WTC11 (cell line): Measurements from ENCODE around the gene PKP4. TPM values are rescaled to one million over a fixed set of nuclear protein-coding genes. Genes with fewer than 3 reads are reported as not detected.

Experiments used
- ATAC-seq: fragments of 200-7000 bp; cut with Tn5 transposase; 2 replicates; pipeline ENCODE4 v1.10.0; 2021; ENCODE audit warnings: mild to moderate bottlenecking, moderate library complexity
- CTCF ChIA-PET: fragments of 300-600 bp; sonication (Branson Sonifier 250); formaldehyde crosslinking; loops from one replicate; lab custom pipeline; 2021; ENCODE audit warnings: antibody characterized with exemption; lab: Charles Lee
- POLR2A ChIA-PET: fragments of 350-600 bp; sonication (Branson Sonifier 250); formaldehyde crosslinking; loops from one replicate; lab custom pipeline; 2021; ENCODE audit warnings: antibody characterized with exemption; lab: Charles Lee
- DNase-seq: peaks from one replicate; pipeline ENCODE4 v3.0.0; 2021; ENCODE audit warnings: low spot score
- H3K27ac Mint-ChIP-seq: 2 replicates; pipeline ENCODE4 v1.8.0; 2021; ENCODE audit warnings: mixed read lengths
- H3K27me3 Mint-ChIP-seq: 2 replicates; pipeline ENCODE4 v1.8.0; 2021; ENCODE audit warnings: low read depth, mild to moderate bottlenecking, moderate library complexity, mixed read lengths
- H3K36me3 Mint-ChIP-seq: 2 replicates; pipeline ENCODE4 v1.8.0; 2021; ENCODE audit warnings: mixed read lengths
- H3K4me1 Mint-ChIP-seq: 2 replicates; pipeline ENCODE4 v1.8.0; 2022; ENCODE audit warnings: mixed read lengths
- H3K4me3 Mint-ChIP-seq: 2 replicates; pipeline ENCODE4 v1.8.0; 2021; ENCODE audit warnings: mild to moderate bottlenecking, moderate library complexity, mixed read lengths
- H3K9me3 Mint-ChIP-seq: 2 replicates; pipeline ENCODE4 v1.8.0; 2021; ENCODE audit warnings: mixed read lengths
- CREB1 ChIP-seq: sonication (generic); formaldehyde crosslinking; IDR thresholded peaks from 2 replicates; pipeline ENCODE4 v1.8.0; 2023; ENCODE audit warnings: mild to moderate bottlenecking, missing genetic modification reagents
- ELF4 ChIP-seq: sonication (generic); formaldehyde crosslinking; IDR thresholded peaks from 2 replicates; pipeline ENCODE4 v1.8.1; 2022; ENCODE audit warnings: low read depth, mild to moderate bottlenecking, moderate library complexity, missing genetic modification reagents
- ESRRA ChIP-seq: sonication (generic); formaldehyde crosslinking; IDR thresholded peaks from 2 replicates; pipeline ENCODE4 v1.8.1; 2022; ENCODE audit warnings: mild to moderate bottlenecking, missing genetic modification reagents, borderline replicate concordance
- GABPB1 ChIP-seq: sonication (generic); formaldehyde crosslinking; IDR thresholded peaks from 2 replicates; pipeline ENCODE4 v1.8.1; 2023; ENCODE audit warnings: mild to moderate bottlenecking, missing genetic modification reagents
- NFYB ChIP-seq: sonication (generic); formaldehyde crosslinking; conservative IDR thresholded peaks from 2 replicates; pipeline ENCODE4 v1.8.0; 2022; ENCODE audit warnings: low read depth, missing genetic modification reagents
- NR1H2 ChIP-seq: sonication (generic); formaldehyde crosslinking; IDR thresholded peaks from 2 replicates; pipeline ENCODE4 v1.9.0; 2021; ENCODE audit warnings: mild to moderate bottlenecking, moderate library complexity, missing genetic modification reagents
- NR2C2 ChIP-seq: sonication (generic); formaldehyde crosslinking; IDR thresholded peaks from 2 replicates; pipeline ENCODE4 v1.8.0; 2022; ENCODE audit warnings: mild to moderate bottlenecking, missing genetic modification reagents
- PRRX2 ChIP-seq: fragments of 250-450 bp; sonication (Bioruptor Pico); IDR thresholded peaks from 2 replicates; pipeline ENCODE4 v1.8.0; 2021; ENCODE audit warnings: mild to moderate bottlenecking
- TEAD4 ChIP-seq: sonication (generic); formaldehyde crosslinking; IDR thresholded peaks from 2 replicates; pipeline ENCODE4 v1.8.0; 2022; ENCODE audit warnings: mild to moderate bottlenecking, missing genetic modification reagents
- TP53 ChIP-seq: sonication (generic); formaldehyde crosslinking; IDR thresholded peaks from 2 replicates; pipeline ENCODE4 v1.8.1; 2023; ENCODE audit warnings: mild to moderate bottlenecking, missing genetic modification reagents
- total RNA-seq: library from RNA; stranded (reverse); gene quantifications from 3 replicates; pipeline ENCODE4 v1.2.3, GENCODE V29; 2021
- TF ChIP-seq, protein P1 (sequence below): sonication (generic); formaldehyde crosslinking; IDR thresholded peaks from 2 replicates; pipeline ENCODE4 v1.8.1; 2022; ENCODE audit warnings: mild to moderate bottlenecking, moderate library complexity, missing genetic modification reagents
- TF ChIP-seq, protein P2 (sequence below): fragments of 250-450 bp; sonication (Bioruptor Pico); IDR thresholded peaks from 2 replicates; pipeline ENCODE4 v1.8.0; 2021; ENCODE audit warnings: mild to moderate bottlenecking
- TF ChIP-seq, protein P3 (sequence below): sonication (generic); formaldehyde crosslinking; IDR thresholded peaks from 2 replicates; pipeline ENCODE4 v1.8.1; 2023; ENCODE audit warnings: mild to moderate bottlenecking, missing genetic modification reagents, moderate library complexity
- TF ChIP-seq, protein P4 (sequence below): fragments of 250-450 bp; sonication (Bioruptor Pico); IDR thresholded peaks from 2 replicates; pipeline ENCODE4 v1.9.0; 2021; ENCODE audit warnings: mild to moderate bottlenecking
- TF ChIP-seq, protein P5 (sequence below): sonication (generic); formaldehyde crosslinking; IDR thresholded peaks from 2 replicates; pipeline ENCODE4 v1.8.1; 2022; ENCODE audit warnings: low read depth, mild to moderate bottlenecking, moderate library complexity, missing genetic modification reagents, borderline replicate concordance
- TF ChIP-seq, protein P6 (sequence below): sonication (generic); formaldehyde crosslinking; IDR thresholded peaks from 2 replicates; pipeline ENCODE4 v1.8.1; 2023; ENCODE audit warnings: mild to moderate bottlenecking, moderate library complexity, missing genetic modification reagents
- TF ChIP-seq, protein P7 (sequence below): sonication (generic); formaldehyde crosslinking; IDR thresholded peaks from 2 replicates; pipeline ENCODE4 v1.8.0; 2023; ENCODE audit warnings: missing genetic modification reagents, mild to moderate bottlenecking, borderline replicate concordance

The PKP4 gene
- total RNA-seq, 1 experiment from 2014 or later = 78.9 TPM

DNA sequence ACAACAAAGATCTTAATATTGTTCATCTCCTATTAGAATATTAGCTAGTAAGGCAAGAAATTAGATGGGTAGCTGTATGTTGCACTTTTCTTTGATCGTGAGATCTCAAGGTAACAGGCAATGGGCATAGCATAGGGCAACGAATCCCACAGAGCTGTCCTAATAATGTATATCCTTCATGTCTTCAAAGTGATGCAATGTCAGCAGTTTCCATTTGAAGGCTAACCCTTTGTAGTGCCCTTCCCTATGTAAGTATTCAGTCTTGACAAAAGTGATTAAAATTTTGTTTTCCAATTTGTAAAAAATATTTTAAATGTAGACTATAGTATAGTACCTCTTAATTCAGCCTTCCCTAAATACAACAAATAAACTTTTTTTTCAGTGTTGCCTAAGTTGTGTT lies 112.5 kb downstream of the PKP4 start:
- POLR2A ChIA-PET = no interaction called here
- CTCF ChIA-PET = no interaction called here
- no peak for DNase-seq
- no peaks in the 10 kb centered on the region; the same call in 1 of the 2 replicates for H3K36me3 Mint-ChIP-seq
- no peak overlapping the region for H3K27ac Mint-ChIP-seq
- no peaks in the 10 kb centered on the region for H3K27me3 Mint-ChIP-seq
- H3K9me3 Mint-ChIP-seq = peaks cover 4% of the 10 kb centered on the region; the same call in 1 of the 2 replicates
- ATAC-seq = no peak
- no peak for TF ChIP-seq PRRX2 (CRISPR knock-in tag)
- no peak for TF ChIP-seq NFYB
- TF ChIP-seq, protein P1, sequence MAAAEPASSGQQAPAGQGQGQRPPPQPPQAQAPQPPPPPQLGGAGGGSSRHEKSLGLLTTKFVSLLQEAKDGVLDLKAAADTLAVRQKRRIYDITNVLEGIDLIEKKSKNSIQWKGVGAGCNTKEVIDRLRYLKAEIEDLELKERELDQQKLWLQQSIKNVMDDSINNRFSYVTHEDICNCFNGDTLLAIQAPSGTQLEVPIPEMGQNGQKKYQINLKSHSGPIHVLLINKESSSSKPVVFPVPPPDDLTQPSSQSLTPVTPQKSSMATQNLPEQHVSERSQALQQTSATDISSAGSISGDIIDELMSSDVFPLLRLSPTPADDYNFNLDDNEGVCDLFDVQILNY (CRISPR knock-in tag) = no peak
- no peak for TF ChIP-seq NR1H2 (CRISPR knock-in tag)
- no peak for TF ChIP-seq TP53 (CRISPR knock-in tag)
- TF ChIP-seq CREB1 (CRISPR knock-in tag) = no peak
- TF ChIP-seq NR2C2 (CRISPR knock-in tag) = no peak
- TF ChIP-seq, protein P2, sequence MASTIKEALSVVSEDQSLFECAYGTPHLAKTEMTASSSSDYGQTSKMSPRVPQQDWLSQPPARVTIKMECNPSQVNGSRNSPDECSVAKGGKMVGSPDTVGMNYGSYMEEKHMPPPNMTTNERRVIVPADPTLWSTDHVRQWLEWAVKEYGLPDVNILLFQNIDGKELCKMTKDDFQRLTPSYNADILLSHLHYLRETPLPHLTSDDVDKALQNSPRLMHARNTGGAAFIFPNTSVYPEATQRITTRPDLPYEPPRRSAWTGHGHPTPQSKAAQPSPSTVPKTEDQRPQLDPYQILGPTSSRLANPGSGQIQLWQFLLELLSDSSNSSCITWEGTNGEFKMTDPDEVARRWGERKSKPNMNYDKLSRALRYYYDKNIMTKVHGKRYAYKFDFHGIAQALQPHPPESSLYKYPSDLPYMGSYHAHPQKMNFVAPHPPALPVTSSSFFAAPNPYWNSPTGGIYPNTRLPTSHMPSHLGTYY (CRISPR knock-in tag) = no peak
- TF ChIP-seq, protein P3, sequence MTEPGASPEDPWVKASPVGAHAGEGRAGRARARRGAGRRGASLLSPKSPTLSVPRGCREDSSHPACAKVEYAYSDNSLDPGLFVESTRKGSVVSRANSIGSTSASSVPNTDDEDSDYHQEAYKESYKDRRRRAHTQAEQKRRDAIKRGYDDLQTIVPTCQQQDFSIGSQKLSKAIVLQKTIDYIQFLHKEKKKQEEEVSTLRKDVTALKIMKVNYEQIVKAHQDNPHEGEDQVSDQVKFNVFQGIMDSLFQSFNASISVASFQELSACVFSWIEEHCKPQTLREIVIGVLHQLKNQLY (CRISPR knock-in tag) = no peak
- TF ChIP-seq, protein P4, sequence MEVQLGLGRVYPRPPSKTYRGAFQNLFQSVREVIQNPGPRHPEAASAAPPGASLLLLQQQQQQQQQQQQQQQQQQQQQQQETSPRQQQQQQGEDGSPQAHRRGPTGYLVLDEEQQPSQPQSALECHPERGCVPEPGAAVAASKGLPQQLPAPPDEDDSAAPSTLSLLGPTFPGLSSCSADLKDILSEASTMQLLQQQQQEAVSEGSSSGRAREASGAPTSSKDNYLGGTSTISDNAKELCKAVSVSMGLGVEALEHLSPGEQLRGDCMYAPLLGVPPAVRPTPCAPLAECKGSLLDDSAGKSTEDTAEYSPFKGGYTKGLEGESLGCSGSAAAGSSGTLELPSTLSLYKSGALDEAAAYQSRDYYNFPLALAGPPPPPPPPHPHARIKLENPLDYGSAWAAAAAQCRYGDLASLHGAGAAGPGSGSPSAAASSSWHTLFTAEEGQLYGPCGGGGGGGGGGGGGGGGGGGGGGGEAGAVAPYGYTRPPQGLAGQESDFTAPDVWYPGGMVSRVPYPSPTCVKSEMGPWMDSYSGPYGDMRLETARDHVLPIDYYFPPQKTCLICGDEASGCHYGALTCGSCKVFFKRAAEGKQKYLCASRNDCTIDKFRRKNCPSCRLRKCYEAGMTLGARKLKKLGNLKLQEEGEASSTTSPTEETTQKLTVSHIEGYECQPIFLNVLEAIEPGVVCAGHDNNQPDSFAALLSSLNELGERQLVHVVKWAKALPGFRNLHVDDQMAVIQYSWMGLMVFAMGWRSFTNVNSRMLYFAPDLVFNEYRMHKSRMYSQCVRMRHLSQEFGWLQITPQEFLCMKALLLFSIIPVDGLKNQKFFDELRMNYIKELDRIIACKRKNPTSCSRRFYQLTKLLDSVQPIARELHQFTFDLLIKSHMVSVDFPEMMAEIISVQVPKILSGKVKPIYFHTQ (CRISPR knock-in tag) = no peak
- no peak for TF ChIP-seq TEAD4 (CRISPR knock-in tag)
- TF ChIP-seq ESRRA (CRISPR knock-in tag) = no peak
- TF ChIP-seq, protein P5, sequence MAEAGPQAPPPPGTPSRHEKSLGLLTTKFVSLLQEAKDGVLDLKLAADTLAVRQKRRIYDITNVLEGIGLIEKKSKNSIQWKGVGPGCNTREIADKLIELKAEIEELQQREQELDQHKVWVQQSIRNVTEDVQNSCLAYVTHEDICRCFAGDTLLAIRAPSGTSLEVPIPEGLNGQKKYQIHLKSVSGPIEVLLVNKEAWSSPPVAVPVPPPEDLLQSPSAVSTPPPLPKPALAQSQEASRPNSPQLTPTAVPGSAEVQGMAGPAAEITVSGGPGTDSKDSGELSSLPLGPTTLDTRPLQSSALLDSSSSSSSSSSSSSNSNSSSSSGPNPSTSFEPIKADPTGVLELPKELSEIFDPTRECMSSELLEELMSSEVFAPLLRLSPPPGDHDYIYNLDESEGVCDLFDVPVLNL (CRISPR knock-in tag) = no peak
- no peak for TF ChIP-seq ELF4 (CRISPR knock-in tag)
- TF ChIP-seq, protein P6, sequence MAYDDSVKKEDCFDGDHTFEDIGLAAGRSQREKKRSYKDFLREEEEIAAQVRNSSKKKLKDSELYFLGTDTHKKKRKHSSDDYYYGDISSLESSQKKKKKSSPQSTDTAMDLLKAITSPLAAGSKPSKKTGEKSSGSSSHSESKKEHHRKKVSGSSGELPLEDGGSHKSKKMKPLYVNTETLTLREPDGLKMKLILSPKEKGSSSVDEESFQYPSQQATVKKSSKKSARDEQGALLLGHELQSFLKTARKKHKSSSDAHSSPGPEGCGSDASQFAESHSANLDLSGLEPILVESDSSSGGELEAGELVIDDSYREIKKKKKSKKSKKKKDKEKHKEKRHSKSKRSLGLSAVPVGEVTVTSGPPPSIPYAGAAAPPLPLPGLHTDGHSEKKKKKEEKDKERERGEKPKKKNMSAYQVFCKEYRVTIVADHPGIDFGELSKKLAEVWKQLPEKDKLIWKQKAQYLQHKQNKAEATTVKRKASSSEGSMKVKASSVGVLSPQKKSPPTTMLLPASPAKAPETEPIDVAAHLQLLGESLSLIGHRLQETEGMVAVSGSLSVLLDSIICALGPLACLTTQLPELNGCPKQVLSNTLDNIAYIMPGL (CRISPR knock-in tag) = no peak
- TF ChIP-seq GABPB1 (CRISPR knock-in tag) = no peak
- TF ChIP-seq, protein P7, sequence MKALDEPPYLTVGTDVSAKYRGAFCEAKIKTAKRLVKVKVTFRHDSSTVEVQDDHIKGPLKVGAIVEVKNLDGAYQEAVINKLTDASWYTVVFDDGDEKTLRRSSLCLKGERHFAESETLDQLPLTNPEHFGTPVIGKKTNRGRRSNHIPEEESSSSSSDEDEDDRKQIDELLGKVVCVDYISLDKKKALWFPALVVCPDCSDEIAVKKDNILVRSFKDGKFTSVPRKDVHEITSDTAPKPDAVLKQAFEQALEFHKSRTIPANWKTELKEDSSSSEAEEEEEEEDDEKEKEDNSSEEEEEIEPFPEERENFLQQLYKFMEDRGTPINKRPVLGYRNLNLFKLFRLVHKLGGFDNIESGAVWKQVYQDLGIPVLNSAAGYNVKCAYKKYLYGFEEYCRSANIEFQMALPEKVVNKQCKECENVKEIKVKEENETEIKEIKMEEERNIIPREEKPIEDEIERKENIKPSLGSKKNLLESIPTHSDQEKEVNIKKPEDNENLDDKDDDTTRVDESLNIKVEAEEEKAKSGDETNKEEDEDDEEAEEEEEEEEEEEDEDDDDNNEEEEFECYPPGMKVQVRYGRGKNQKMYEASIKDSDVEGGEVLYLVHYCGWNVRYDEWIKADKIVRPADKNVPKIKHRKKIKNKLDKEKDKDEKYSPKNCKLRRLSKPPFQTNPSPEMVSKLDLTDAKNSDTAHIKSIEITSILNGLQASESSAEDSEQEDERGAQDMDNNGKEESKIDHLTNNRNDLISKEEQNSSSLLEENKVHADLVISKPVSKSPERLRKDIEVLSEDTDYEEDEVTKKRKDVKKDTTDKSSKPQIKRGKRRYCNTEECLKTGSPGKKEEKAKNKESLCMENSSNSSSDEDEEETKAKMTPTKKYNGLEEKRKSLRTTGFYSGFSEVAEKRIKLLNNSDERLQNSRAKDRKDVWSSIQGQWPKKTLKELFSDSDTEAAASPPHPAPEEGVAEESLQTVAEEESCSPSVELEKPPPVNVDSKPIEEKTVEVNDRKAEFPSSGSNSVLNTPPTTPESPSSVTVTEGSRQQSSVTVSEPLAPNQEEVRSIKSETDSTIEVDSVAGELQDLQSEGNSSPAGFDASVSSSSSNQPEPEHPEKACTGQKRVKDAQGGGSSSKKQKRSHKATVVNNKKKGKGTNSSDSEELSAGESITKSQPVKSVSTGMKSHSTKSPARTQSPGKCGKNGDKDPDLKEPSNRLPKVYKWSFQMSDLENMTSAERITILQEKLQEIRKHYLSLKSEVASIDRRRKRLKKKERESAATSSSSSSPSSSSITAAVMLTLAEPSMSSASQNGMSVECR (CRISPR knock-in tag) = no peak
- TF ChIP-seq, all 79 proteins: peak for 0
- no peak overlapping the region for H3K4me3 Mint-ChIP-seq
- peaks cover 16% of the 10 kb centered on the region for H3K4me1 Mint-ChIP-seq
